ENCODE results near the gene SPPL3.

GRCh38 chr12:120944645-120945217 is 40.6 kb upstream of the SPPL3 start:
- no peak for TF ChIP-seq ZFP3 (CRISPR knock-in tag; IDR thresholded peaks at IDR 0.05)
- no peak for TF ChIP-seq CREB5 (CRISPR knock-in tag; IDR thresholded peaks at IDR 0.05; ENCODE audit: low read depth)
- no peak for TF ChIP-seq GLIS3 (CRISPR knock-in tag; IDR thresholded peaks at IDR 0.05)
- no peak for TF ChIP-seq TCF4 (CRISPR knock-in tag; IDR thresholded peaks at IDR 0.05; ENCODE audit: borderline replicate concordance)
- TF ChIP-seq CSDC2 (CRISPR knock-in tag; IDR thresholded peaks at IDR 0.05) = no peak
- no peak for TF ChIP-seq PATZ1 (CRISPR knock-in tag; IDR thresholded peaks at IDR 0.05; ENCODE audit: borderline replicate concordance)
- TF ChIP-seq SNAI2 (CRISPR knock-in tag; IDR thresholded peaks at IDR 0.05) = no peak
- no peak for TF ChIP-seq ZNF565 (CRISPR knock-in tag; conservative IDR thresholded peaks at IDR 0.05; ENCODE audit: low read depth)
- TF ChIP-seq POU6F1 (CRISPR knock-in tag; IDR thresholded peaks at IDR 0.05; ENCODE audit: borderline replicate concordance, low read depth) = no peak
- no peak for TF ChIP-seq RARB (CRISPR knock-in tag; IDR thresholded peaks at IDR 0.05)
- no peak for TF ChIP-seq CSRNP3 (CRISPR knock-in tag; IDR thresholded peaks at IDR 0.05)

All from SK-N-SH treated with all-trans-retinoic acid at 6 μM for 48 hours (cell line).